Epithelial cell of esophagus (primary cell): Measurements from ENCODE around the gene WNT4.

Experiments used
- DNase-seq: peaks from one replicate; pipeline ENCODE4 v3.0.0; 2010; ENCODE audit warnings: low read depth
- H3K4me3 ChIP-seq: 2 replicates; pipeline ENCODE4 v1.5.1; 2011; ENCODE audit warnings: mild to moderate bottlenecking, low read length, control low read depth
- TF ChIP-seq, protein P1 (sequence below): IDR thresholded peaks from 2 replicates; pipeline ENCODE4 v1.5.1; 2011; ENCODE audit warnings: low read depth, mild to moderate bottlenecking, low read length, control low read depth, inconsistent platforms; ENCODE audit not compliant: insufficient read depth; ENCODE audit errors: missing control alignments

The WNT4 gene

DNA sequence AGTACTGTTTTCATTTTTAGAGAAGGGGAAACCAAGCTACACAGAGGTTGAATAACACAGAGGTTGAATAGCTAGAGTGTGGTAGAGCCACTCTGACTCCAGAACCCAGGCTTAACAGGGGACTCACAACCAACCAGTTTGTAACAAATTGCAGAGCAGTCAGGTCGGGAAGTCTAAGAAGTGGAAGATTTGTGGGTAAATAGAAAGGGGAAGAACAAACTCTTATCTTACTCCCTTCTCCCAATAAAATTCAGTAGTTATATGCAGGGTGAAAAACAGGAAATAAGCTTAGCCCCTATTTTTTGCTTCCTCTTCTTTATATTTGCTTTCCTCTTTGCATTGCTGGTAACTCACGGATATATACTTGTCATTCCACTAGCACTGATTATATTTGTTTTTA, 67.2 kb downstream of the WNT4 start:
- DNase-seq, result no peak
- H3K4me3 ChIP-seq, result no peak overlapping the region
- TF ChIP-seq, protein P1, sequence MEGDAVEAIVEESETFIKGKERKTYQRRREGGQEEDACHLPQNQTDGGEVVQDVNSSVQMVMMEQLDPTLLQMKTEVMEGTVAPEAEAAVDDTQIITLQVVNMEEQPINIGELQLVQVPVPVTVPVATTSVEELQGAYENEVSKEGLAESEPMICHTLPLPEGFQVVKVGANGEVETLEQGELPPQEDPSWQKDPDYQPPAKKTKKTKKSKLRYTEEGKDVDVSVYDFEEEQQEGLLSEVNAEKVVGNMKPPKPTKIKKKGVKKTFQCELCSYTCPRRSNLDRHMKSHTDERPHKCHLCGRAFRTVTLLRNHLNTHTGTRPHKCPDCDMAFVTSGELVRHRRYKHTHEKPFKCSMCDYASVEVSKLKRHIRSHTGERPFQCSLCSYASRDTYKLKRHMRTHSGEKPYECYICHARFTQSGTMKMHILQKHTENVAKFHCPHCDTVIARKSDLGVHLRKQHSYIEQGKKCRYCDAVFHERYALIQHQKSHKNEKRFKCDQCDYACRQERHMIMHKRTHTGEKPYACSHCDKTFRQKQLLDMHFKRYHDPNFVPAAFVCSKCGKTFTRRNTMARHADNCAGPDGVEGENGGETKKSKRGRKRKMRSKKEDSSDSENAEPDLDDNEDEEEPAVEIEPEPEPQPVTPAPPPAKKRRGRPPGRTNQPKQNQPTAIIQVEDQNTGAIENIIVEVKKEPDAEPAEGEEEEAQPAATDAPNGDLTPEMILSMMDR, result no peak

DNA sequence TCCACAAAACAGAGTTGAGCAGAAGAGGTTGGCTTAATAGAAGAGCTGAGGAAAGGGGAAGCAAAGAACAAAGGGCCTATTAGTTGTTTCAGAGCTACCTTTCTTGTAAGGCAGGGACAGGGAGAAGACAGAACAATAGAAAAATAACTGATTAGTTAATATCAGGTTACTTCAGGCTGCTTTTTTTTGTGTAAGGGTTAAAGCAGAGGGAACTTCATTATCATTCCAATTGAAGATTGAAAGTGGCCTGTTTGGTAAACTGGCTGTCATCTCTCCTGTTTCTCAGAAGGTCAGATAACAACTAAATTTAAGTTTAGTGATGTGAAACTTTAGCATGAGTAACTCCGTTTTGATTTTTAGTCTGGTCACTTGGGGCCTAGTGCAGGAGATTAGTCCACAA, 68.1 kb downstream of the WNT4 start:
- DNase-seq, result no peak
- TF ChIP-seq, protein P1, result no peak
- no peak overlapping the region for H3K4me3 ChIP-seq

GRCh38 chr1:22071511-22071910, 71.4 kb downstream of the WNT4 start:
- TF ChIP-seq, protein P1, result no peak
- no peak overlapping the region for H3K4me3 ChIP-seq
- no peak for DNase-seq
